PFSK-1 (cell line): ENCODE results near the gene NIPAL4.

Source experiments
- POLR2AphosphoS5 ChIP-seq: IDR thresholded peaks from 2 replicates; pipeline ENCODE4 v1.6.1; 2012; ENCODE audit warnings: low read depth, mild to moderate bottlenecking, control low read depth, low read length, moderate library complexity
- SIN3A ChIP-seq: IDR thresholded peaks from 2 replicates; pipeline ENCODE4 v1.6.1; 2012; ENCODE audit warnings: mild to moderate bottlenecking, low read length, moderate library complexity, borderline replicate concordance; ENCODE audit not compliant: insufficient read depth

GRCh38 chr5:157460921-157461792 lies 1.1 kb downstream of the NIPAL4 start:
- TF ChIP-seq POLR2AphosphoS5: no peak
- no peak for TF ChIP-seq SIN3A
